ENCODE results near the gene PIH1D1. TPM values are rescaled to one million over a fixed set of nuclear protein-coding genes. Genes with fewer than 3 reads are reported as not detected.

PIH1D1 gene
- total and polyA plus RNA-seq, 2 of the 8 experiments (the other 6 are each of a cell fraction or from before 2014, with no cell fraction given), result 146 to 195 TPM

- H3K9ac ChIP-seq (replicated peaks in 1 of 4; ENCODE audit: extremely low read depth in 1 of 4, low read depth in 3 of 4, low read length in 3 of 4), result no peak overlapping the region
- 98% methylated on average over 5 of the region's 5 CpGs; no CpG with 5 or more reads in 1 of the 2 experiments for WGBS, 2 experiments (ENCODE audit: extremely low coverage in 1 of 2, insufficient coverage in 1 of 2, insufficient read length in 1 of 2, insufficient replicate concordance in 2 of 2, low coverage in 1 of 2, low lambda C conversion rate in 2 of 2, missing lambda C conversion rate in 1 of 2)
- DNase-seq (ENCODE audit: low read depth in 1 of 2, low spot score in 2 of 2), result no peak
- TF ChIP-seq RAD21 (IDR thresholded peaks at IDR 0.05 in 1 of 2, conservative IDR thresholded peaks at IDR 0.05 in 1 of 2; ENCODE audit: low read depth in 2 of 2, low read length in 2 of 2) (no peak), GABPA (IDR thresholded peaks at IDR 0.05; ENCODE audit: borderline replicate concordance, insufficient read depth, low read length) (no peak), KDM1A (IDR thresholded peaks at IDR 0.05; ENCODE audit: borderline replicate concordance, low read length) (no peak), ATF3 (IDR thresholded peaks at IDR 0.05; ENCODE audit: insufficient read depth, low read depth, low read length) (no peak), ATF2 (IDR thresholded peaks at IDR 0.05; ENCODE audit: low read length) (no peak), ZNF274 (IDR thresholded peaks at IDR 0.05; ENCODE audit: borderline replicate concordance, extremely low read depth, low read length) (no peak), KDM5A (IDR thresholded peaks at IDR 0.05; ENCODE audit: low read length) (no peak), SIRT6 (IDR thresholded peaks at IDR 0.05; ENCODE audit: low read length) (no peak)
These were observed 6.9 kb upstream of the PIH1D1 start for GRCh38 chr19:49458567-49458903.

More at GRCh38 chr19:49458567-49458903, 6.9 kb upstream of the PIH1D1 start:
- Histone ChIP-seq H3K27ac (ENCODE audit: low read depth, low read length) (no peak overlapping the region), H3K79me2 (ENCODE audit: control insufficient read depth in 1 of 2, insufficient read depth in 2 of 2, low read length in 2 of 2) (peaks cover 0 to 9% of the 10 kb centered on the region in 2 experiments; a peak in 1 of 4 replicates), H3K4ac (replicated peaks; ENCODE audit: insufficient read length, low read depth, low read length) (no peak overlapping the region), H3K9me3 (ENCODE audit: insufficient read depth in 2 of 2, low read depth in 1 of 2, low read length in 1 of 2) (no peaks in the 10 kb centered on the region), H2BK12ac (ENCODE audit: low read depth, low read length) (no peak overlapping the region), H4K8ac (ENCODE audit: extremely low read depth, insufficient read depth, low read length) (peak overlapping the region; percentile 3; the same call in 1 of the 2 replicates), H2BK5ac (ENCODE audit: low read depth, low read length) (no peak overlapping the region), H3K18ac (ENCODE audit: extremely low read depth, low read length) (no peak overlapping the region), H3K4me3 (ENCODE audit: extremely low read depth in 1 of 4, insufficient read depth in 2 of 4, low read depth in 3 of 4, low read length in 4 of 4) (no peak overlapping the region), H3K23ac (ENCODE audit: insufficient read length) (no peak overlapping the region), H3K79me1 (ENCODE audit: low read depth, low read length) (no peaks in the 10 kb centered on the region; the same call in 1 of the 2 replicates), H2BK20ac (ENCODE audit: low read length) (no peak overlapping the region), H4K91ac (replicated peaks; ENCODE audit: insufficient read length, low read length) (no peak overlapping the region), H4K5ac (ENCODE audit: insufficient read length, low read depth, low read length) (no peak overlapping the region), H3K14ac (ENCODE audit: insufficient read length) (no peak overlapping the region), H3K56ac (replicated peaks; ENCODE audit: insufficient read length, low read depth, low read length) (no peak overlapping the region), H2BK120ac (replicated peaks; ENCODE audit: low read depth, low read length) (no peak overlapping the region), H4K20me1 (replicated peaks in 1 of 2; ENCODE audit: control insufficient read depth in 1 of 2, insufficient read depth in 2 of 2, low read length in 2 of 2) (no peaks in the 10 kb centered on the region), H2AFZ (ENCODE audit: low read length) (no peak overlapping the region), H3K36me3 (ENCODE audit: control insufficient read depth in 2 of 4, insufficient read depth in 4 of 4, low read length in 3 of 4) (peaks cover 0 to 10% (median 2%) of the 10 kb centered on the region in 4 experiments; a peak in 4 of 8 replicates), H3K23me2 (ENCODE audit: low read depth, low read length) (peaks cover under 1% of the 10 kb centered on the region; the same call in 1 of the 2 replicates), H3K27me3 (replicated peaks in 1 of 4; ENCODE audit: control insufficient read depth in 3 of 4, extremely low read depth in 1 of 4, insufficient read depth in 3 of 4, low read length in 3 of 4) (no peaks in the 10 kb centered on the region), H3K4me1 (replicated peaks in 1 of 4; ENCODE audit: control insufficient read depth in 3 of 4, insufficient read depth in 4 of 4, low read length in 3 of 4) (no peaks in the 10 kb centered on the region; a peak in 1 of 7 replicates), H2AK5ac (ENCODE audit: low read depth, low read length) (no peak overlapping the region), H3K4me2 (ENCODE audit: insufficient read depth in 1 of 2, low read depth in 2 of 2, low read length in 2 of 2) (no peak overlapping the region), H2BK15ac (ENCODE audit: low read length) (0 out of 2 replicates have a peak overlapping the region, but pooled peaks have one; percentile 10)
- FAIRE-seq, result no peak
- POLR2A ChIA-PET (ENCODE audit: partially characterized antibody), result interaction anchor here (0.7 to 3.2 kb wide), 7 partner anchors 10 to 154 kb away, joined by 3 to 15 read pairs (median 4); no protein-coding TSS in a partner anchor
- CTCF ChIA-PET (ENCODE audit: partially characterized antibody), result interaction anchor here (0.6 to 4.8 kb wide), 8 partner anchors 11 to 1476 kb away, joined by 3 to 28 read pairs (median 4); partner anchors contain the start of gene FLT3LG

Data from H1 (cell line).